ENCODE data around the gene PTGR1. TPM values are rescaled to one million over a fixed set of nuclear protein-coding genes. Genes with fewer than 3 reads are reported as not detected.
A peak's percentile ranks its signal among the peaks of the same experiment; 100 is the strongest.

The PTGR1 gene
- total and polyA plus RNA-seq, 2 experiments from 2014 or later, result 19.1 to 24.7 TPM

GRCh38 chr9:111604054-111604615 lies 4.7 kb upstream of the PTGR1 start:
- DNase-seq (ENCODE audit: low spot score), result no peak

GRCh38 chr9:111603041-111603440 lies 3.6 kb upstream of the PTGR1 start:
- Mint-ChIP-seq H3K4me1 (no peaks in the 10 kb centered on the region; the same call in 2 of the 3 replicates), H3K27me3 (ENCODE audit: insufficient read depth, low read depth, poor library complexity) (peaks cover 25% of the 10 kb centered on the region), H3K36me3 (ENCODE audit: low read depth) (no peaks in the 10 kb centered on the region), H3K9me3 (no peaks in the 10 kb centered on the region), H3K4me3 (no peak overlapping the region), H3K27ac (no peak overlapping the region)
- Histone ChIP-seq H3K27ac (ENCODE audit: low read depth) (no peak overlapping the region), H3K79me2 (replicated peaks; ENCODE audit: insufficient read depth) (no peaks in the 10 kb centered on the region), H3K9me2 (ENCODE audit: insufficient read depth) (no peaks in the 10 kb centered on the region), H3F3A (replicated peaks; ENCODE audit: low read depth) (no peaks in the 10 kb centered on the region), H3K27me3 (ENCODE audit: insufficient read depth) (peaks cover 24% of the 10 kb centered on the region), H3K4me1 (ENCODE audit: insufficient read depth) (no peaks in the 10 kb centered on the region; the same call in 1 of the 2 replicates), H3K4me3 (no peak overlapping the region), H4K20me1 (replicated peaks; ENCODE audit: insufficient read depth) (no peaks in the 10 kb centered on the region), H3K4me2 (no peak overlapping the region), H2AFZ (0 out of 2 replicates have a peak overlapping the region, but pooled peaks have one; percentile 24), H3K36me3 (ENCODE audit: insufficient read depth) (no peaks in the 10 kb centered on the region)
- TF ChIP-seq REST (IDR thresholded peaks at IDR 0.05; ENCODE audit: unreplicated experiment) (no peak), POLR2AphosphoS5 (IDR thresholded peaks at IDR 0.05; ENCODE audit: low read depth) (no peak), NANOG (IDR thresholded peaks at IDR 0.05; ENCODE audit: borderline replicate concordance) (no peak), ETS1 (IDR thresholded peaks at IDR 0.05) (no peak), CREB1 (CRISPR knock-in tag; IDR thresholded peaks at IDR 0.05; ENCODE audit: low read depth) (no peak)
- DNase-seq (ENCODE audit: low spot score) (no peak), ATAC-seq (no peak)

More at GRCh38 chr9:111604054-111604615, 4.7 kb upstream of the PTGR1 start:
- Mint-ChIP-seq H3K36me3 (ENCODE audit: low read depth) (no peaks in the 10 kb centered on the region), H3K4me3 (no peak overlapping the region), H3K9me3 (no peaks in the 10 kb centered on the region), H3K4me1 (no peaks in the 10 kb centered on the region; the same call in 2 of the 3 replicates), H3K27ac (no peak overlapping the region), H3K27me3 (ENCODE audit: insufficient read depth, low read depth, poor library complexity) (peaks cover 16% of the 10 kb centered on the region)
- Histone ChIP-seq H4K20me1 (replicated peaks; ENCODE audit: insufficient read depth) (no peaks in the 10 kb centered on the region), H3K4me1 (ENCODE audit: insufficient read depth) (no peaks in the 10 kb centered on the region; the same call in 1 of the 2 replicates), H3K9me2 (ENCODE audit: insufficient read depth) (no peaks in the 10 kb centered on the region), H3K4me3 (no peak overlapping the region), H3K79me2 (replicated peaks; ENCODE audit: insufficient read depth) (no peaks in the 10 kb centered on the region), H3K27ac (ENCODE audit: low read depth) (no peak overlapping the region), H3F3A (replicated peaks; ENCODE audit: low read depth) (no peaks in the 10 kb centered on the region), H3K27me3 (ENCODE audit: insufficient read depth) (peaks cover 16% of the 10 kb centered on the region), H2AFZ (peak overlapping the region; percentile 80), H3K36me3 (ENCODE audit: insufficient read depth) (no peaks in the 10 kb centered on the region), H3K4me2 (no peak overlapping the region)
- TF ChIP-seq ETS1 (IDR thresholded peaks at IDR 0.05), result no peak
- TF ChIP-seq STAT1 (IDR thresholded peaks at IDR 0.05; ENCODE audit: unreplicated experiment), result no peak
- TF ChIP-seq EZH2phosphoT487 (IDR thresholded peaks at IDR 0.05; ENCODE audit: unreplicated experiment), result no peak
- TF ChIP-seq ZNF331 (CRISPR knock-in tag; IDR thresholded peaks at IDR 0.05; ENCODE audit: low read depth), result no peak
- ATAC-seq, result no peak

Measured in GM23338 (cell line).